Glomerular visceral epithelial cell (primary cell): ENCODE results near the gene HAUS8.
A peak's percentile ranks its signal among the peaks of the same experiment; 100 is the strongest.

Source experiments
- DNase-seq: peaks from one replicate; pipeline ENCODE4 v3.0.0-alpha.2; 2016; ENCODE audit errors: extremely low spot score

HAUS8 gene

DNA sequence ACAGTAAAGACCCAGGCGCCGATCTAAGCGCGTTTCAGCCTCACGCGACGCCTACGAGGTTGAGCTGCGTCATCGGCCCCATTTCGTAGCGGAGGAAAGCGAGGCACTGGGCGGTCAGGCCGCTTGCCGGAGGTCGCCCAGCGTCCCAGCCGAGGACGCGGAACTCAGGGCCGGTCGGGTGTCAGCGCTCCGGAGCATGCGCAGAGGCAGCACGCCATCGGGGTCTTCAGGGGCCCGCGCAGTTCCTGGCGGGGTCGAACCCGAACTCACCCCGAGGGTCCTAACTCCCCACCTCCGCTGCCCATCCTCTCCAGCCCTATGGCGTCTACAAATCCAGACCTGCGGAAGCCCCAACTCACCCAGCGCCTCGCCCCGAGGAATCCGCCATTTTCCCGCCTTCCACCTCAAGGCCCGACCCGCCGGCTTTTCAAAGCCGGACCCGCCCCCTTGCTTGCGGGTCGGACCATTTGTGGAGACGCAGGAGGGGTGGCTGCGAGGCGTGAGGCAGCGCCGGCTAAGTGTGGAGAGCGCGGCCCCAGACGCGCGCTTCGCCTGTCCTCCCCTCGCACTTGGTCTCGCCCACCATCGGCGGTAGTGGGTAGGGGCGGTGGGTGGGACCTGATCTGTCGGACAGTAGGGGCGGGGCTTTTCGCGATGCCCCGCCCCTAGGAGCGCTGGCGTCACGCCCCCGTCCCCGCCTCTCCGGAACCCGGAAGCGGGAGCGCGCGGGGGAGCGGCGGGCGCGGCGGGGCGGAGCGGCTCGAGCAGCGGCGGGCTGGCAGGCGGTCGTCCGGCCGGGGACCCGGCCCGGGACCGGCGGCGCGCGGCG, at the start of gene HAUS8, which contains the start of gene MYO9B:
HAUS8 (minus strand) TSS at position 418 of the 829 bp plus-strand sequence; CDS start at position 388, 30 bp downstream.
MYO9B (plus strand) TSS at position 743 of the 829 bp plus-strand sequence. CDS start 25,941 bp downstream, outside the sequence.
- DNase-seq: peak; percentile 100

- no peak for DNase-seq
Measured at GRCh38 chr19:17124025-17124424, 48.8 kb upstream of the HAUS8 start.

GRCh38 chr19:17123041-17123440, 47.8 kb upstream of the HAUS8 start:
- no peak for DNase-seq

DNA sequence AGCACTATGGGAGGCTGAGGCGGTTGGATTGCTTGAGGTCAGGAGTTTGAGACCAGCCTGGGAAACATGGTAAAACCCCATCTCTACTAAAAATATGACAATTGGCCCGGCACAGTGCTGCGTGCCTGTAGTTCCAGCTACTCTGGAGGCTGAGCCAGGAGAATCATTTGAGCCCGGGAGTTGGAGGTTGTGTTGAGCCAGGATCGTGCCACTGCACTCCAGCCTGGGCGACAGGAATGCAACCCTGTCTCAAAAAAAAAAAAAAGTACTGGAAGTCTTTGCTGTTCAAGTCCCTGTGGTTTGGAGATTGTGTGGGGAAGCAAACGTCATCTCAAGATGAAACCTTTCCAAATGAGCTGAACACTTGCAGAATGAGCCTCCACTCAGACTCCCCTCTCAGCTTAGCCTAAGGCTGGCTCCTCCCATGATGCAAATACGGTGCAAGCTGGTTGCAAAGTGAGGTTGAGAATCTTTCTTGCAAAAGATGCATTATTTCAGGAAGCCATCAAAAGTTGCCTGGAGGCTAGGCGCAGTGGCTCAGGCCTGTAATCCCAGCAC, 46.6 kb upstream of the HAUS8 start:
- DNase-seq: no peak

GRCh38 chr19:17118957-17119356, 43.7 kb upstream of the HAUS8 start:
- no peak for DNase-seq

DNA sequence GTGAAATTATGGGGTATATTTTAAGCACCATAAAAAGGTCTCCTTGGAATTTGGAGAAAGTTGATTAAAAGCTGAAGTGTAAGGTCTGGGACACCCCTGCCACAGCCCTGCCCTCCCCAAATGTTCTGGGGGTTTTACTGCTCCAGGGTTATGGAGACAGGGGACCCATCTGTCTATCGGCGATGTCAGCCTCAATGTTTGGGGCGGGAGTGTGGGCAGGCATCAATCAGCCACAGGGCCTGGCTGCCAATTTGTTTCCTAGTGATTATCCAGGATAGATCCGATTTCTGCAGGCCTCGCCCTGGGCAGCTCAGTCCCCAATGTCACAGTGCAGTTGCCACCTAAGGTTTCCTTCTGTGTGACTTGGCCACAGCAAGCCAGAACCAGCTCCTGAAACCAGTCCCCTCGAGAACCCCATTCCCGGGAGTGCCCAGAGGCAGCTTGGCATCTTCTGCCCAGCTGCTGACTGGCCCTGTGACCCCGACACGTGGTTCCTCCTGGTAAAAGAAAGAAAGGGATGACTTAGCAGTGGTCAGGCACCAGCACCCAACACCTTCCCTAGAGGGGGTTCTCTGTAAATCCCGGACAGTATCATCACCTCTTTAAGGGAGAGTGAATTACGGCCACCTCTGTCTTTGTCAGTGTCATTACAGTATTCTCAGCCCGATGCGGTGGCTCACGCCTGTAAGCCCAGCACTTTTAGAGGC, 41.9 kb upstream of the HAUS8 start:
- no peak for DNase-seq

GRCh38 chr19:17114414-17114831, 39.2 kb upstream of the HAUS8 start:
- no peak for DNase-seq

DNA sequence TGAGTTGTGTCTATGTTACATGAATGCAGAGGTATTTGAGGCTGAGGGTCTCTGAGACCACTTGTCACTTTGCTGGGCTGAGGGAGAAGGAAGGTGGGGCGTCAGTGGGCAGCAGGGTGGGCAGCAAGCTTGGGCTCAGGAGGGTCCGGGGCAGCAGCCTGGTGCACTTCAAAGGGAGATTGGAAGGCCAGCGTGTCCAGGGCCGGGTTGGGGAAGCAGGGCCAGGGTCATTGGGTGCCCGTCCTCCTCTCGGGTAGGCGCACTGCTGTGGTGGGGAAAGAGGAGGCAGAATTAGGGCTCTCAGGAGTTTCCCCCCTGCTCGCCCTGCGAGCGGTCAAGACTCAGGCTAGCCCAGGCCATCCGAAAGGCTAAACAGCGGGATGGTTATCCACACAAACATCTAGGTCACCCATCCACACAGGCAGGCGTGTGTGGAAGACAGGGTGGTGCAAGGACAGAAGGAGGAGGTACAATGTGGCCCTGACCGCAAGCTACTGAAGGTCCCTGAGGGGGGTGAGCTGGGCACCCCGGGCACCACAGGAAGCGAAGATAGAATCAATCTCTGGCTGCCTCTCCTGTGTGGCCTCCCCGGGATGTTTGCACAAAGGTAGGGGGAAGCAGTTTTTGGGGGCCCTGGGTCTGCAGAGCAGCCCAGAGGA, 38.0 kb upstream of the HAUS8 start:
- DNase-seq: no peak

- no peak for DNase-seq
Measured at GRCh38 chr19:17112700-17113099, 37.4 kb upstream of the HAUS8 start.

- no peak for DNase-seq
Measured at GRCh38 chr19:17112271-17112670, 37.0 kb upstream of the HAUS8 start.

GRCh38 chr19:17111766-17112165, 36.5 kb upstream of the HAUS8 start:
- no peak for DNase-seq

GRCh38 chr19:17110599-17110966, 35.3 kb upstream of the HAUS8 start:
- no peak for DNase-seq

DNA sequence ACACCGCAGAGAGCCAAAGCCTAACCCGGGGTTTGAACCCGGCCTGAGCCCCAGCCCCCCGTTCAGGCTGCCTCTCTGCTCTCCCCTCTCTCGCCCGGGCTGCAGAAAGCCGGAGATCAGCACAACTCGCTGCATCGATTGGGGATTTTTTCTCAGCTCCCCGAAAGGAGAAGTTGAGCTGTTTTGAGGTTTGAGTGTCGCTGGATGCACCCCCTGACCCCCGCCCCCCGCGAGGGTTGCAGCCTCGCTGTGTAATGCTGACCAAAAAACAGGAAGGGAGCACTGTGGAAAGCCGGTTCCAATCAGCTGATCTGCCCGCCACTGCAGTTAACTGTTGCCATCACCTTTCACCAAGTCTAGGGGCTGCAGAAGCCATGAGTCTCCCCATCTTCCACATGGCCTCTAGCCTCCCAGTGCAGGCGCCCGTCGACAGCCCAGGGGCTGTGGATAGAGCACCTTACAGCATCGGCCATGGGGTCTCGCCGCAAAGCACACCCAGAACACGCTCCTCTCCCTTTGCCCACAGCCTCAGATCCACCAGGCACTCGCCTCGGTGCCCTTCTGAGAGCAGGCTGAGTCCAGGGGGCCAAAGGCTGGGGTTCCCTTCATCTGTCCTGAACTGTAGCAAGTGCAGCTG, 34.8 kb upstream of the HAUS8 start:
- DNase-seq: no peak

DNA sequence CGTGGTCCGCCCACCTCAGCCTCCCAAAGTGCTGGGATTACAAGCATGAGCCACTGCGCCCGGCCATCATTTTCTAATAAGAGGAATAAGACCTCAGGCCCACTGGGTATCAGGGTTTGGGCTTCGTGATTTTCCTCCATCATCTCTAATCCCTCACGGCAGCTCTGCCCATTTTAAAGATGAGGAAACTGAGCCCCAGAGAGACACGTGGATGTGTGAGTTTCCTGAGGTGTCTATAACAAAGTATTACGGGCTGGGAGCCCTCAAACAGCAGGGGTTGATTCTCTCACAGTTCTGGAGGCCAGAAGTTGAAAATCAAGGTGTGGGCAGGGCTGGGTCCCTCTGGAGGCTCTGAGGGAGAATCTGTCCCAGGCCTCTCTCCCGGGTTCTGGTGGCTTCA, 34.0 kb upstream of the HAUS8 start:
- DNase-seq: no peak

GRCh38 chr19:17108453-17108784, 33.2 kb upstream of the HAUS8 start:
- DNase-seq: no peak

- DNase-seq: peak; percentile 92
Measured at GRCh38 chr19:17107546-17108452, 32.5 kb upstream of the HAUS8 start.

DNA sequence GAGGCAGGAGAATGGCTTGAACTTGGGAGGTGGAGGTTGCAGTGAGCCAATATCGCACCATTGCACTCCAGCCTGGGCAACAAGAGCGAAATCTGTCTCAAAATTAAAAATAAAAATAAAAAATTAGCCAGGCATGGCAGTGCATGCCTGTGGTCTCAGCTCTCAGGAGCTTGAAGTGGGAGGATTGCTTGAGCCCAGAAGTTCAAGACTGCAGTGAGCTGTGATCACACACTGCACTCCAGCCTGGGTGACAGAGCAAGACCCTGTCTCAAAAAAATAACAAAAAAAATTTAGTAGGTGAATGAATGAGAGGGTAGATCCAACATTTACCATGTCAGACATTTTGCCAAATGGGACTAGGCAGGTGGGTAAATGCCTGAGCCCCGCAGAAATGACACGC, 31.7 kb upstream of the HAUS8 start:
- DNase-seq: peak; percentile 33

- no peak for DNase-seq
Measured at GRCh38 chr19:17105556-17105955, 30.3 kb upstream of the HAUS8 start.

- no peak for DNase-seq
Measured at GRCh38 chr19:17104679-17105078, 29.4 kb upstream of the HAUS8 start.

DNA sequence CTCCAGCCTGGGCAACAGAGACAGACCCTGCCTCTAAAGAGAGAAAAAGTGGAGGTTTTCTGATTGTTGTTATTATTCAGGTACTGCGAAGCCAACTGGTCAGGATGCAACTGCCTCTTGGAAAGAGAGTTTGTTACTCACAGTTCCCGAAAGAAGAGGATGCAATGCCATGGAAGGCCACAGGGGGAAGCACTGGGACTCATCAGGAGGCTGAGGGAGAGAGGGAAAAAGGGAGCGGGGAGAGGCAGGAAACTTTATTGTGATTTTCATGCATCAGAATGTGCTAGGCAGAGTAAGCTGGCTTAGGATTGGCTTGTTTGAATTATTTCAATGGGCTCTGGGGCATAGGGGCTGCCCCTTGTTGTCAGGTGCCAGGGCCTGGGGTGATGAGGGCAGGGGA, 27.9 kb upstream of the HAUS8 start:
- peak; percentile 32 for DNase-seq
